ENCODE measurements around the gene LRRC56.

Gene LRRC56

GRCh38 chr11:598005-598680 lies 60.8 kb downstream of the LRRC56 start:
- DNase-seq (ENCODE audit: low spot score): no peak

DNA sequence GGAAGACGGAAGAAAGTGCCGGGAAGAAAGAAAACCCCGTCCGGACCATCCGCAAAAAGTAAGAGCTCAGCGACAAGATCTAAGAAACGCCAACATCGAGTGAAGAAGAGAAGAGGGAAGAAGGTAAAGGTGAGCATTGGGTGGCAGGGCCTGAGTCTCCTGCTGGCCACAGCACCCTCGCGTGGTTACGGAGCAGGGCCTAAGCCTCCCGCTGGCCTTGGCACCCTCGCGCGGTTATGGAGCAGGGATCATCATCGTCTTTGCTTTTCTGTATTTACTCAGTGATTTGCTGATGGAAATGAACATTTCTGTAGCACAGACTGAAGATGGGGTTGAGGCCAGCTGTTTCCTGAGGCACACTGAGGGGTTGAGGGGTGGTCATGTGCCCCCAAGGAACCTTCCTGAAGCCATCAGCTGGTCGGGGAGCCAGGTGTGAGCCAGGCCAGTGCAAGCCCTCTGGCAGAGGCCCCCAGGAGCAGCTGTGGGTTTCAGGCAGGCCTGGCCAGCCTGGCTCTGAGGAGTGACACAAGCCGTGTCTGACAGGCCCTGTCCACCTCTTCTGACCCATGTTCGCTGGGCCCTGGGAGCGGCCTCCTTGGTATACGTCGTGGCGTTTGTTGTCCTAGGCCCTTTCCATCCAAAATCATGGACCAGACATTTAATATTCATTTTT lies 64.4 kb downstream of the LRRC56 start:
- DNase-seq (ENCODE audit: low spot score): no peak

DNA sequence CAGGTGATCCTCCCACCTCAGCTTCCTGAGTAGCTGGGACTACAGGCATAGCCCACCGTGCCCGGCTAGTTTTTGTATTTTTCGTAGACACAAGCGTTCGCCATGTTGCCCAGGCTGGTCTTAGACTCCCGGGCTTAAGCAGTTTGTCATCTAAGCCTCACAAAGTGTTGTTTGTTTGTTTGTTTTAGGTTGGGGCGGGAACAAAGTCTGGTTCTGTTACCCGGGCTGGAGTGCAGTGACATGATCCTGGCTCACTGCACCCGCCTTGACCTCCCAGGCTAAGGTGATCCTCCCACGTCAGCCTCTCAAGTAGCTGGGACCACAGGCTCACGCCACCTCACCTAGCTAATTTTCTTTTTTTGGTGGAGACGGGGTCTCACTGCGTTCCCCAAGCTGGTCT lies 65.8 kb downstream of the LRRC56 start:
- no peak for DNase-seq (ENCODE audit: low spot score)

Data from RKO (cell line).